HG03103 (cell line): ENCODE measurements around the gene DKKL1.
"Not testable (repeated sequence)": the region's sequence is repeated elsewhere in the genome, so short reads cannot be mapped to it uniquely, and the experiment has no call there.

ENCODE experiments used
- ATAC-seq: cut with Tn5 transposase; IDR thresholded peaks from one replicate; pipeline ENCODE4 v1.9.1; 2021; ENCODE audit warnings: low read depth; ENCODE audit not compliant: unreplicated experiment

Gene DKKL1

DNA sequence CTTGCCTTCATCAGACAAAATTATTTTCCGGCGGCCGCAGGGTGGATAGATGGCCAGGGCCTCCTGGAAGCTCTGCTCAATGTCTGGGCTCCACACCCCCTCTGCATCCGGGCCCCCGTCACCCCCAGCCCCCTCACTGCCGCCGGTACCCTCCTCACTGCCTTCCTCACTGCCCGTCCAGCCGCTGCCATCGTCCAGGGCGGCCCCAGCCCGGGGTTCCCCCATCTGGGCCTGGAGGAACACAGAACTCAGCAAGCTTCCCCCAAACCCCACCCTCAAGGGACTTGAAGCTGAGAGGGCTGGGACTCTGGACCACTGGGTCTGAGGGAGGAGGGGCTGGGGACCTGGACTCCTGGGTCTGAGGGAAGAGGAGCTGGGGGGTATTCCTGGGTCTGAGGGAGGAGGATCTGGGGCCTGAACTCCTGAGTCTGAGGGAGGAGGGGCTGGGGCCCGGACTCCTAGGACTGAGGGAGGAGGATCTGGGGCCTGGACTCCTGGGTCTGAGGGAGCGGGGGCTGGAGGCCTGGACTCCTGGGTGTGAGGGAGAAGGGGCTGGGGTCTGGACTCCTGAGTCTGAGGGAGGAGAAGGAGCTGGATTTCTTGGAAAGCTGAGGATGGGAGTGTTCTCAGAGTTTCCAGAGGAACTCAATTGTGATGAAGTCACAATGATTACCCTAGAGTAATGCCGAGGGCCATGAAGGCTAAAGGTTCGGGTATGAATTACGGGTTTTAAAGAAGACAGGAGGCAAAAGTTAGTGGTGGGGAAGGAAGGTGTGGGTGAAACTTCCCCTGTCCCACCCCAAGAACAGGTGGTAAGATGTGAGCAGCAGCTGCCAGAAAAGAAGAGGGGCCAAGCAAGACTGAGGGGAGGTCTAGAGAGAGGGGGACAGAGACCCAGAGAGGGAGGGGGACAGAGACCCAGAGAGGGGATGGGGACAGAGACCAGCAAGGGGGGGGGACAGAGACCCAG is 3.5 kb upstream of the DKKL1 start:
- ATAC-seq: no peak

DNA sequence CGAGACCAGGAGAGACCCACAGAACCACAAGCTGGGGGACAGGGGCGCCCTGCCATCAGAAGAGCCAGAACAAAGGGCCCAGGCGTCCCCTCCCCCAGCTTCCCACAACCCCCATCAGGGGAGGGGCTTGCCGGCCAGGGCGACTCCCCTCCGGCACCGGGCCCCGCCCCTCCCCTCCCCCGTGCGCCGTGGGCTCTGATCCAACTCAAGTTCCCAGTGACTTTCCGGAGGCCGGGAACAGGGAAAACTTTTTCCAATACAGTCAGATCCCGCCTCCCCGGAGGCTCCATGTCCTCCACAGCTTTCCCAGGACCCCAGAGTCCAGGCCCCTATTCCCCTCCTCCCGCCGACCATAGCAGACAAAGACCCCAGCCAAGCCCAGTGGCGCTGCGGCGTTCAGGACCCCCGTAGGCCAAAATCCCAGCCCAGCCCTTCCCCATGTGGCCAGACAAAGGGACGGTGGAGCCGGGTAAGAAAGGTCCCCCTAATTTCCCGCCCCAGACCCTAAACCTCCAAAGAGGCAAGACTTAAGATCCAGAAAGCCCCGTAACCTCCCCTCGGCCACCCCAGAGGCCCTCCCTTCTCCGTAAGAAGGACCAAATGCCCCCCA is 2.1 kb upstream of the DKKL1 start:
- ATAC-seq: no peak

DNA sequence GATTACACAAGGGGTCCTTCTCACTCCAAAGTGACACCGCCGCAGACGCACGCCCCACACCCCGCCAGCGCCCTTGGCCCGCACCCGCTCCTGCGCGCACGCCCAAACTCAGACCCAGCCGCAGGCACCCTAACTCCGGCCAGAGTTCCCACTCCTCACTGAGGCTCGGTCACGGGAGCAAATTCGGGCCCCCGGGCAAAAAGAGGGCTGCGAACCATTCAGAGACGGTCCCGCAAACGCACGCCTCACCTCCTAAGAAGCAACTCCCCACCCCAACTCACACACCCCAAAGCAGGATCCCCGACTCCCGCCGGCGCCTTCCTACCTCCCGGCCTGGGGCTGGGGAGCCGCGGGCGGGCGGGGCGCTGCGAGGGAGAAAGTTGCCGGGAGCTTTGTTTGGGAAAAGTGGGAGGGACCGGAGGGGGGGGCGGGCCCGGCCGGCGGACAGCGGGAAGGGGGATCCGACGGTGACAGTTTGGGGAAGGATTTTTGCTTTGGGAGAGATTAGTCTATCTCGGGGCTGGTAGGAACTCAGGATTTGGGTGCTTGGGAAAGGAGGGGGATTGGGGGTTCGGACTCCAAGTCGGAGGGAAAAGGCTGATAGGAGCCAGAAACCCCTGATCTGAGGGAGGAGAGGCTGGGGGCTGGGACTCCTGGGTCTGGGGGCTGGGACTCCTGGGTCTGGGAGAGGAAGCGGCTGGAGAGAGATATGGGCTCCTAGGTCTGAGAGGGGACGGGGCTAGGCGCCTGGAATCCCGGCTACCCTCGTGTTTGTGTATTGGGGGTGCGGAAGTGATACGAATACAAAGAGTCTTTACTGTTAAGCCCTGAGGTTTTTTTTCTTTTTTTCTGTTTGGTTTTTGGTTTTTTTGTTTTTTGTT is 1.4 kb upstream of the DKKL1 start, which contains the start of gene TEAD2:
Gene TEAD2, minus strand, starts transcription at position 369 of the 881 bp plus-strand sequence. CDS start 2,341 bp downstream, outside the sequence.
- no peak for ATAC-seq

DNA sequence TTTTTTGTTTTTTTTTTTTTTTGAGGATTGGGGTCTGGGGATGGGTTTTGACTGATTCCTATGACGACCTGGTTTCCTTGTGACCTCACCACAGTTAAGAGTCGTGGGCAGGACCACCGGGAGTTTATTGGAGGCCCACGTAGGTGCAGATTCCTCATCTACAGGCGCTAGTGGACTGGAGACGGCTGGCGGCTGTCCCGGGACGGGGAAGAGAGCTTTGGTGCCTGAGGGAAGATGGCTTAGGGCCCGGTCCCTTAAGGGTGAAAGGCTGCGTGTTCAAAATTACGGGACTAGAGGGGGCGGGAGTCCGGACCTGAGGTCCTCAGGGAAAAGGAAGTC is 779 bp upstream of the DKKL1 start:
- ATAC-seq: no peak

DNA sequence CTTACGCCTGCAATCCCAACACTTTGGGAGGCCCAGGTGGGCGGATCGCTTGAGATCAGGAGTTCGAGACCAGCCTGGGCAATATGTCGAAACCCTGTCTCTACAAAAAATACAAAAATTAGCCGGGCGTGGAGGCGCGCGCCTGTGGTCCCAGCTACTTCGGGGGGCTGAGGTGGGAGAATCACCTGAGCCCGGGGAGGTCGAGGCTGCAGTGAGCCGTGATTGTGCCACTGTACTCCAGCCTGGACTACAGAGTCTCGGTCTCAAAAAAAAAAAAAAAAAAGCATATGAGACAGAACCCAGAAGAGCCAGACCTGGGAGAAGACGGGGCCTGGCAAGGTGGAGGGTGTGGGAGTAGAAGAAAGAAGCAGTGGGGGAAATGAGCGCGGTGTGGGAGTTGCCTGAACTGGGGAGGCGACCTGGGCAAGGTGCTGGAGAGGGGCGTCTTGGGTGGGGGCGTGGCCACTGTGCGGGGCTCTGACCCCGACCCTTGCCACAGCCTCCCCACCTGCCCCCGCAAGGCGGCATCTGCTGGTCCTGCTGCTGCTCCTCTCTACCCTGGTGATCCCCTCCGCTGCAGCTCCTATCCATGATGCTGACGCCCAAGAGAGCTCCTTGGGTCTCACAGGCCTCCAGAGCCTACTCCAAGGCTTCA is 533 bp downstream of the DKKL1 start:
- no peak for ATAC-seq

DNA sequence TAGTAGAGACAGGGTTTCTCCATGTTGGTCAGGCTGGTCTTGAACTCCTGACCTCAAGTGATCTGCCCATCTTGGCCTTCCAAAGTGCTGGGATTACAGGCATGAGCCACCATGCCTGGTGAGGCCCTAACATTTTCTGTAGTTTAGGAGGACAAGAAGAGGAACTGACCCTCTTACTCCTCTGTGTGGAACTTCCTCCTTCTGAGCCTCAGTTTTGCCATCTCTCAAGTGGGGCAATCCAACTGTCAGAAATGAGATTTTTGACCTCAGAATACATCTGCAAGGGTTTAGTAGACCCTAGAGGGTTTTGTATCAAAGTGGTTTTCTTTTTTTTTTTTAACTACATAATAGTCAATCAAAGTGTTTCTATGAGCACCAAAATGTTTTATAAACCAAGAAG is 2.4 kb downstream of the DKKL1 start:
- no peak for ATAC-seq

DNA sequence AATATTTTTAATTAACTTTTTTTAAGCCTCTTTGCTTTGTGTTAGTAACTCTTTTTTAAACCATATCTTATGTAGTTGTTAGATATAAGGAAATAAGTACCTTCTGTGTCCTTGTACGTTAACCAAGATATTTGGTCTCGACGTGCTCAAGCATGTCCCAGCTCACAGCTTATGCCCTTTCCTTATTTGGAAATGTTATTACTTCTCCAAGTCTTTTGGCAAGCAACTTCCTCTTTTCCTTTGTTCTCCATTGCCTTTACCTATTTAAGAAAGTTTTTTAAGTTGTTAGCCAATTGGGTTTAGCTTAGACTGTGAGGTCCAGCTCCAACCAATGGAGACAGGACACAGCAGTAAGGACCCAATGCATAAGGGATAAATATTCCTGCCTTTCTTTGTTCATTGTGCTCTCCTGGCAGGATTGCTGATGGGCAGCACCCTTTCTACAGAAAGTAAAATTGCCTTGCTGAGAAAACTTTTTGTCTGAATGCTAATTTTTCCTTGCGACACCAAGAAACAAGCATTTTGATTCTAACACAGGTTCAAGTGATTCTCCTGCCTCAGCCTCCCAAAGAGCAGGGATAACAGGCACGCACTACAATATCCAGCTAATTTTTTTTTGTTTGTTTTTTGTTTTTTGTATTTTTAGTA is 5.2 kb downstream of the DKKL1 start:
- no peak for ATAC-seq

DNA sequence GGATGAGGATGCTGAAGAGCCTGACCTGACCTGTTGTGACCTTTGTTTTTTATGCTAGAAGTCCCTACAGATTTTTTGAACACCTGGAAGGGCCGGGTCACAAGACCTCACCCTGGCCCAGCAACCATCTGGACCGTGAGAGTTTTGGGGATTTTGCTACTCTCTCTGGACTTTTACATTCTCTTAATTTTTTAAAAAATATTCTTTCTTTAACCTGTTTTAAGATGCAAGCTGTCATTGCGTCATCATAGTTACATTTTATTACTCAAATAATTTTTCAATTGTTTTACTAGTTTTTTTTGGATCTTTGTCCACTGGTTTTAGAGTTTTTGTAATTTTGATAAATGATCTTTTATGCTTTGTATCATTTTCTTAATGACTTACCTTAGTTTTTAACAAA is 7.5 kb downstream of the DKKL1 start:
- no peak for ATAC-seq

DNA sequence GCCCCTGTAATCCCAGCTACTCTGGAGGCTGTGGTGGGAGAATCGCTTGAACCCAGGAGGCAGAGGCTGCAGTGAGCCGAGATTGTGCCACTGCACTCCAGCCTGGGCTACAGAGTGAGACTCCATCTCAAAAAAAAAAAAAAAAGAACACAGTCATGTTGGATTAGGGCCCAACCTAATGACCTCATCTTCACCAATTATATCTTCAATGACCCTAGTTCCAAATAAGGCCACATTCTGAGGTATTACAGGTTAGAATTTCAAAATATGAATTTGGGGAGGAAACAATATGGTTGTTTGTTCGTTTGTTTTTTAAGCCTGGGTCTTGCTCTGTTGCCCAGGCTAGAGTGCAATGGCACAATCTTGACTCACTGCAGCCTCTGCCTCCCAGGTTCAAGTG is 9.5 kb downstream of the DKKL1 start:
- not testable (repeated sequence) for ATAC-seq

DNA sequence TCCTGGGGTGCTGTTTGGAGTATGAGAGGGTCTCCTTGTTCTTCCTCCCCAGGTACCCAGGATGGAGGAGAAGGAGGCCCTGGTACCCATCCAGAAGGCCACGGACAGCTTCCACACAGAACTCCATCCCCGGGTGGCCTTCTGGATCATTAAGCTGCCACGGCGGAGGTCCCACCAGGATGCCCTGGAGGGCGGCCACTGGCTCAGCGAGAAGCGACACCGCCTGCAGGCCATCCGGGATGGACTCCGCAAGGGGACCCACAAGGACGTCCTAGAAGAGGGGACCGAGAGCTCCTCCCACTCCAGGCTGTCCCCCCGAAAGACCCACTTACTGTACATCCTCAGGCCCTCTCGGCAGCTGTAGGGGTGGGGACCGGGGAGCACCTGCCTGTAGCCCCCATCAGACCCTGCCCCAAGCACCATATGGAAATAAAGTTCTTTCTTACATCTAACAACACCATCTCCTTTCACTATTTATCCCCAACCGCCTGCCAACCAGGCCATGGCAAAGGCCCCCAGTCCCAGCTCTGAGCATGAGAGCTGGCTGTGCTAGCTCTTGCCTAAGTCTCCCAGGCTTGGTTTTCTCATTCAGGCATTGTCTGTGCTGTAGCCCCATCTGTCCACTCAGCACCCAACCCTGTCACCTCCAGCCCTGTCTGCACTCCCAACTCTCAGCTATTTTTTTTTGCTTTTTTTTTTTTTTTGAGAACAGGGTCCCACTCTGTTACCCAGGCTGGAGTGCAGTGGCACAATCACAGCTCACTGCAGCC is 11.2 kb downstream of the DKKL1 start:
- no peak for ATAC-seq

DNA sequence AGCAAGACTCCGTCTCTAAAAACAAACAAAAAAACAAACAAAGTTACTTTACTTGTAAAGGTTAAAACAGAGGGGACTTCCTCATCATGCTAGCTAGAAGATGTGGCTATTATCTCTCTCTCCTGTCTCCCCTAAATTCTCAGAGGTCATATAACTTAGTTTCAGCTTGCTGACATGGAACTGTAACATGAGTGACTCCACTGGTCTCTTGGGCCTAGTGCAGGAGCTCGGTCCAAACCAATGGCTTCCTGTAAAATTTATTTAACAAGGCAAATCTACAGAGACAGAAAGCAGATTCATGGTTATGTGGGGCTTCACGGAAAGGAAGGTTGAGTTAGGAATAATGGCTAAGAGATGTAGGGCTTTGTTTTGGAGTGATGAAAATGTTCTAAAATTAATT is 14.8 kb downstream of the DKKL1 start:
- no peak for ATAC-seq

DNA sequence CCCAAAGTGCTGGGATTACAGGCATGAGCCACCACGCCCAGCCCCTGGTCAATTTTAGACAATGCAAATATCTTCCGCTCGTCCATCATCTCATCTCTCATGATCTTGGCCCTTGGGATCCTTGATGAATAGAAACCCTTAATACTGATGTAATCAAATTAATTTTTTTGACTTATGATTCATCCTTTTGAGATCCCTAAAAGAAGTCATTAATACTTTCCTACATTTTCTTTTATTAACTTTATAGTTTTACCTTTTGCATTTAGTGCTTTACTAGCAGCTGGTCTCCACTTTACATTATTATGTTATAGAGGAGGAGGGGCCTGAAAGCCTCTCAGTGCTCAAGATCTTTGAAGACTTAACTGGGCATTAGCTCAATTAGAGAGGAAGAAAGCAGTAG is 16.7 kb downstream of the DKKL1 start:
- ATAC-seq: no peak

DNA sequence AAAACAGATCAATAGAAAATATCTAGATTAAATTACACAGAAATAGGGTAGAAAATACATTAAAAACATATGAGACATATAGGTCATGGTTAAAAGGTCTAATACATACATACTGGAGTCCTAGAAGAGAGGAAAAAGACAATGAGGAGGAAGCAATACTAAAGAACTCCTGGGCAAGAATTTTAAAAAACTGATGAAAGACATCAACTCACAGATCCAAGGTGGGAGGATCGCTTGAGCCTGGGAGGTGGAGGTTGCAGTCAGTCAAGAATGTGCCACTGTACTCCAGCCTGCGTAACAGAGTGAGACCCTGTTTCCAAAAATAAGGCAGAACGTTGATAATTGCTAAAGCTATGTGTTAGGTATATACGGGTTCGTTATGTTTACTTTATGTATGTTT is 19.0 kb downstream of the DKKL1 start:
- ATAC-seq: no peak

DNA sequence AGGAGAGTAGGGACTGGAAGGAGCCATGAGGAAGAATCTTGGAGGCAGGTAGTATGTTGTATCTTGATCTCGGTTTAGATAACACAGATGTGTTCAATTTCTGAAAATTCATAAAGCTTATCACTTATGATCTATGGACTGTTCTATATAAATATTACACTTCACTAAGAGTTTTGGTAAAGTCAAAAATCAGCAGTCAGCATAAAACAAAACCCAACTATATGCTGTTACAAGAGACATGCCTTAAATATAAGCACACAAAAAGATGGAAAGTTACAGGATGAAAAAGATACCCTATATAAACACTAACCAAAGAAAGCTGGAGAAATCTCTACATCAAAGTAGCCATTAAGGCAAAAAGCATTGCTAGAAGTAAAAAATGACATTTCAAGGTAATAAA is 19.9 kb downstream of the DKKL1 start:
- no peak for ATAC-seq

DNA sequence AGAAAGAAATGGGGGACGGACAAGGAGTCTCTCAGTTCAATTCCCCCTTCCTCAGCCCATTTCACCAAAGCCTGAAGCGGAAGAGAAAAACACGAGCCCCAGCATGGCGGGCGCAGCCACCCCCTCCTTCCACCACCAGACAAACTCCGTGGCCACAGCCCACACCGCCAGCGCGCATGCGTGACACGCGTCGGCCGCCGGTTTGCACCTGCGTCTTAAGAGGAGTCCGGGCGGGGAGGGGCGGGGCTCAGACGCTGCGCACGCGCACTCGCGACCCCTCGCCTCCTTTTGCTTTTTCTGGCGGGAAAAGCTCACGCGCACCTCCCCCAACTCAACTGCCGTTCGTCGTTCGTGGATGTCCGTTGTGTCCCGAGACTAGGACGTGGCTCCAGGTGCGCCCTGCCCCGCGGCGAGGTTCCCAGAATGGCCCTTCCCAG is 24.3 kb downstream of the DKKL1 start, which contains the start of gene KASH5:
Gene KASH5, plus strand, starts transcription at position 314 of the 437 bp plus-strand sequence. CDS start 2,635 bp downstream, outside the sequence.
- ATAC-seq: no peak

DNA sequence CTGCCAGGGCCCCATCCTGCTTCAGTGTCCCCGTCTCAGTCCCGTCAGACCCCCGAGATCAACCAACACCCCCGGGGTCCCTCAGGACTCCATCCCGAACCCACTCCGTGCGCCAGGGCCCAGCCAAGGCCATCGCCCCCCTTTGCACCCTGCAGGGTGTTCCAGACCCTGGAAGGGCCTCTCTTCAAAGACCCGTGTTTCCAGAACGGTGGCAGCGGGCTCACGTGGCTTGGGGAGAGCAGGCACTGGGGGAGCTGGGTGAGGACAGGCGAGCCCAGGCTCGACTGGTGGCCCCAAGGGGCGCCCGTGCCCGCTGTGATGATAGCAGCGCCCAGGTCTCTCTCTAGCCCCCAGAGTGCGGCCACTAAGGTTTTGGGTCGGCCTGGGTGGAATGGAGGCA is 25.7 kb downstream of the DKKL1 start:
- ATAC-seq: no peak

DNA sequence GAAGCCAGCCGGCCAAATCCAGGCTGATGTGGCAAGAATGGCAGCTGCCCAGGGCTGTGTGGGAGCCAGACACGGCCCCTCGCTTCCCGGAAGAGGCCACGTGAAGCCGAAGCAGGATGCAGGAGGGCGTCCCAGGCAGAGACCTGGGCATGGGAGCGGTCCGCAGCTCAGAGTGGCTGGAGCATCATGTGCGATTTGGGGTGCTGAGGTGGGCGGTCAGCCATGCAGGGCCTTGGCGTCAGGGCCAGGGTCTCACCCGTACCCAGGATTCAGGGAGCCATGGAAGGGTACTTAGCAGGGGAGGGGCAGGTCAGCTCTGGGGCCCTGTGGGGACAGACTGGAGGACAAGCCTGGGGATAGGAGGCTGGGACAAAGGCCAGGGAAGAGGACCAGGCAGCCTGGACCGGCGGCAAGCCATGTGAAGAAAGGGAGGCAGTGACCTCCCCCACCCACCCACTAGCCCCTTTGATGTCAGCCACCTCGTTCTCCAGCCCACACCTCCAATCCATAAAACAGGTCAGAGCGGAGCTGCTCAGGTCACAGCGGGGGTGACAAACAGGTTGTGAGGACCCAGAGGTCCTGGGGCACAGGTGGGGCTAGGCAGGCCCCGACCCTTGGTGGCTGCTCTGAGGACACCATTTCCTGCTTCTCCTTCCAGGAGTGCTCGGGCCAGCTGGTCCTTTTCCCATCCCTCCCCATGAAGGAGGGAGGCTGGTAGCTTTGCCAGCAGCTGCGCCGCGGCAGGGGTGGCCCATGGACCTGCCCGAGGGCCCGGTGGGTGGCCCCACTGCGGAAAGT is 26.7 kb downstream of the DKKL1 start:
- ATAC-seq: no peak

DNA sequence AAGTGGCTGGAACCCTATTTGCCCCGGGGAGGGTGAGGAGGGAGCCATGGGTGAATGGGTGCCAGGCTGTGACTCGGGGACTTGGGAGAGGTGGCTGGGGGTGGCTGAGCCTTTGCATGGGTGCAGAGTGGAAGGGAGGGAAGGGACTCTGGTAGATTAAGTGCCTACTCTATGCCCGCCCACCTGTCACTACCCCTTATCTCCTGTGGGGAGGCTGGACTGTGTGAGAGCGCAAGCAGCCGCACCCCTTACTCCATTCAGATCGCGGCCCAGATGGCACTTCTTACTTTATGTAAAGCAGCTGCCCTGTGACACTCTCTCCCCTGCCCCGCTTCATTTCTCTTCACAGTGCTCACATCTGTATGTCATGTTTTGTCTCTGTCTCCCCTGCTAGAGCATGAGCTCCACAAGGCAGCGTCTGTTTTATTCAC is 27.3 kb downstream of the DKKL1 start:
- no peak for ATAC-seq
